ENCODE results near the gene CEACAM19.

CEACAM19 gene

GRCh38 chr19:44675521-44675920 lies 4.2 kb downstream of the CEACAM19 start:
- Histone ChIP-seq H3K79me2 (ENCODE audit: insufficient read depth, low read length) (no peaks in the 10 kb centered on the region), H3K4me2 (ENCODE audit: low read depth, low read length, poor library complexity, severe bottlenecking) (no peak overlapping the region), H3K27ac (ENCODE audit: low read depth, low read length) (no peak overlapping the region), H3F3A (ENCODE audit: insufficient read depth) (no peaks in the 10 kb centered on the region), H2AFZ (ENCODE audit: low read depth, low read length, severe bottlenecking) (no peak overlapping the region), H4K20me1 (ENCODE audit: low read depth, low read length) (no peaks in the 10 kb centered on the region), H3K9ac (ENCODE audit: low read length) (no peak overlapping the region), H3K27me3 (ENCODE audit: low read length) (no peaks in the 10 kb centered on the region), H3K4me3 (ENCODE audit: insufficient read depth, low read length, poor library complexity, severe bottlenecking) (no peak overlapping the region), H3K9me2 (replicated peaks; ENCODE audit: insufficient read depth, low read length) (no peaks in the 10 kb centered on the region), H3K9me3 (ENCODE audit: insufficient read depth, low read length) (no peaks in the 10 kb centered on the region), H3K36me3 (ENCODE audit: low read length) (no peaks in the 10 kb centered on the region)
- TF ChIP-seq EZH2phosphoT487 (conservative IDR thresholded peaks at IDR 0.05; ENCODE audit: low read length): no peak

GRCh38 chr19:44677019-44677811 lies 5.9 kb downstream of the CEACAM19 start:
- no peaks in the 10 kb centered on the region for H3K36me3 ChIP-seq (ENCODE audit: low read length)
- H3K9me3 ChIP-seq (ENCODE audit: insufficient read depth, low read length): no peaks in the 10 kb centered on the region
- no peaks in the 10 kb centered on the region for H3K27me3 ChIP-seq (ENCODE audit: low read length)
- H3K4me3 ChIP-seq (ENCODE audit: insufficient read depth, low read length, poor library complexity, severe bottlenecking): no peak overlapping the region
- H3K79me2 ChIP-seq (ENCODE audit: insufficient read depth, low read length): no peaks in the 10 kb centered on the region
- H3K9ac ChIP-seq (ENCODE audit: low read length): no peak overlapping the region
- H3K9me2 ChIP-seq (replicated peaks; ENCODE audit: insufficient read depth, low read length): no peaks in the 10 kb centered on the region
- H2AFZ ChIP-seq (ENCODE audit: low read depth, low read length, severe bottlenecking): no peak overlapping the region
- no peak for TF ChIP-seq CTCF (IDR thresholded peaks at IDR 0.05; ENCODE audit: insufficient read depth, low read length, poor library complexity, severe bottlenecking)
- TF ChIP-seq EZH2phosphoT487 (conservative IDR thresholded peaks at IDR 0.05; ENCODE audit: low read length): no peak
- no peaks in the 10 kb centered on the region for H4K20me1 ChIP-seq (ENCODE audit: low read depth, low read length)
- no peak overlapping the region for H3K27ac ChIP-seq (ENCODE audit: low read depth, low read length)
- H3F3A ChIP-seq (ENCODE audit: insufficient read depth): no peaks in the 10 kb centered on the region
- no peak overlapping the region for H3K4me2 ChIP-seq (ENCODE audit: low read depth, low read length, poor library complexity, severe bottlenecking)

- Histone ChIP-seq H3K9ac (ENCODE audit: low read length) (no peak overlapping the region), H3F3A (ENCODE audit: insufficient read depth) (no peaks in the 10 kb centered on the region), H3K9me3 (ENCODE audit: insufficient read depth, low read length) (no peaks in the 10 kb centered on the region), H4K20me1 (ENCODE audit: low read depth, low read length) (no peaks in the 10 kb centered on the region), H3K4me3 (ENCODE audit: insufficient read depth, low read length, poor library complexity, severe bottlenecking) (no peak overlapping the region), H3K4me2 (ENCODE audit: low read depth, low read length, poor library complexity, severe bottlenecking) (no peak overlapping the region), H3K79me2 (ENCODE audit: insufficient read depth, low read length) (no peaks in the 10 kb centered on the region), H3K9me2 (replicated peaks; ENCODE audit: insufficient read depth, low read length) (no peaks in the 10 kb centered on the region), H2AFZ (ENCODE audit: low read depth, low read length, severe bottlenecking) (no peak overlapping the region), H3K27ac (ENCODE audit: low read depth, low read length) (no peak overlapping the region), H3K27me3 (ENCODE audit: low read length) (no peaks in the 10 kb centered on the region), H3K36me3 (ENCODE audit: low read length) (no peaks in the 10 kb centered on the region)
- no peak for TF ChIP-seq EZH2phosphoT487 (conservative IDR thresholded peaks at IDR 0.05; ENCODE audit: low read length)
Observed at GRCh38 chr19:44680536-44680935, 9.3 kb downstream of the CEACAM19 start.

- Histone ChIP-seq H3K36me3 (ENCODE audit: low read length) (no peaks in the 10 kb centered on the region), H3K27ac (ENCODE audit: low read depth, low read length) (no peak overlapping the region), H3F3A (ENCODE audit: insufficient read depth) (no peaks in the 10 kb centered on the region), H3K79me2 (ENCODE audit: insufficient read depth, low read length) (no peaks in the 10 kb centered on the region), H2AFZ (ENCODE audit: low read depth, low read length, severe bottlenecking) (no peak overlapping the region), H3K4me2 (ENCODE audit: low read depth, low read length, poor library complexity, severe bottlenecking) (no peak overlapping the region), H3K9me3 (ENCODE audit: insufficient read depth, low read length) (no peaks in the 10 kb centered on the region), H3K4me3 (ENCODE audit: insufficient read depth, low read length, poor library complexity, severe bottlenecking) (no peak overlapping the region), H3K27me3 (ENCODE audit: low read length) (no peaks in the 10 kb centered on the region), H3K9me2 (replicated peaks; ENCODE audit: insufficient read depth, low read length) (no peaks in the 10 kb centered on the region), H3K9ac (ENCODE audit: low read length) (no peak overlapping the region), H4K20me1 (ENCODE audit: low read depth, low read length) (no peaks in the 10 kb centered on the region)
- TF ChIP-seq CTCF (IDR thresholded peaks at IDR 0.05; ENCODE audit: insufficient read depth, low read length, poor library complexity, severe bottlenecking) (no peak), EZH2phosphoT487 (conservative IDR thresholded peaks at IDR 0.05; ENCODE audit: low read length) (no peak)
Observed at GRCh38 chr19:44681992-44682790, 10.9 kb downstream of the CEACAM19 start.
